Measurements from ENCODE around the gene MIDN.
"Not testable (repeated sequence)": the region's sequence is repeated elsewhere in the genome, so short reads cannot be mapped to it uniquely, and the experiment has no call there.

MIDN gene

DNA sequence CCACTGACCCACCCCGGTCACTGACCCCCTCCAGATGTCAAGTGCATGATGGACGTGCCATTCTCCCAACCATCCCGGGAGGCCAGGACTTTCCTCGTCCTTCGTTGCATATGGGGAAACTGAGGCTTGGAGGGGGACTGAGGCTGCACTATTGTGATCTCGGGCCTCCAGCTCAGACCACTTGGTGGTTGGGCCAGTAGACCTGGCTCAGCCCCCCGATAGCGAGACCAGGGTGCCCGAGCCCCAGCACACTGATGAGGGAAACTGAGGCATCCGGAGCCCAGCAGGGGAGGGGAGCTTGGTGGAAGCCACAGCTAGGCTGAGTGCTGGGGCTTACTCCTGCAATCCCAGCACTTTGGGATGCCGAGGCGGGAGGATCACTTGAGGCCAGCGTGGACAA, 47.7 kb downstream of the MIDN start:
- no peak for FAIRE-seq

DNA sequence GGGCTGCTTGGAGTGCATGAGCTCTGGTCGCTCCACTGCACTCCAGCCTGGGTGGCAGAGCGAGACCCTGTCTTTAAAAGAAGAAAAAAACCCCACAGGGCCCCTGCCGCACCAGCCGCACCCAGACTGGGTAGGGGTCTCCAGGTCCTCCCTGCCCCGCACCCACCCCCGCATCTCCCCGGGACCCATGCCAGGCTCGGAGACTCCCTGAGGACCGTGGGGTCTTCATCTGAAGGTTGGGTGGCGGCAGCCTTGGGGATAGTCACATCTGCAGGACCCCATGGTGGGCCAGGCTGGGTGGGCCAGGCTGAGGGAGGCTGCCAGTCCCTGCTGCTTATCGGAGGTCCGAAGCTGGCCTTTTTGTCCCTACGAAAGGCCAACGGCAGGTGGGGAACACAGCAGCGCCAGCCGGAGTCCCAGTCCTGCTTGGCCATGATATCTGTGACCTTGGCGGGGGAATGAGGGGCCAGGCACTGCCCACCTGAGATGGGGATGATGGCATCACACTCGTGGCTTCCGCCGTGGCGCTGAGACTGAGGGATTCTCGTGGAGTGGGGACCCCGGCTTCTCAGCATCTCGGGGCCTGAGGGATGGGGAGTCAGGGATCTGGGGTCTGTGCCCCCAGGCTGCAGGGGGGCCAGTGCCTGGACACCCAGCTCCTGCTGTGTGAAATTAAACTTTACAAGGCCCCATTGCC, 48.3 kb downstream of the MIDN start:
- no peak for FAIRE-seq

DNA sequence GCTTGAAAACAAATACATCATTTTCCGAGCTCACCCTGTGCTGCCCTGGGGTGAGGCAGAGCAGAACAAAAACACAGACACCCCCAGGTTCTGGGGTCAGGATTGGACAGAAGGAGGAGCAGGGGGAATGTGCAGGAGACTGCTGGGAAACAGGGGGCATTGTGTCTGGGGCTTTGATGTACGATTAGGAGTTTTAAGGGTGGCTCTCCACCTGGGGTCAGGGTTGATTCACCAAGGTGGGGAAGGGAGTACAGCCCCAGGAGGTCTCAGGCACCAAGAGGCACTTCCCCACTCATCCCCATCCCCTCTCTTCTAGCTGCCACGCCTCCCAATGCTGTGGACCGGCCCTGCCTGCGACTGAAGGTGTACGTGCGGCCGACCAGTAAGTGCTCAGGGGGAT, 49.9 kb downstream of the MIDN start:
- no peak for FAIRE-seq

DNA sequence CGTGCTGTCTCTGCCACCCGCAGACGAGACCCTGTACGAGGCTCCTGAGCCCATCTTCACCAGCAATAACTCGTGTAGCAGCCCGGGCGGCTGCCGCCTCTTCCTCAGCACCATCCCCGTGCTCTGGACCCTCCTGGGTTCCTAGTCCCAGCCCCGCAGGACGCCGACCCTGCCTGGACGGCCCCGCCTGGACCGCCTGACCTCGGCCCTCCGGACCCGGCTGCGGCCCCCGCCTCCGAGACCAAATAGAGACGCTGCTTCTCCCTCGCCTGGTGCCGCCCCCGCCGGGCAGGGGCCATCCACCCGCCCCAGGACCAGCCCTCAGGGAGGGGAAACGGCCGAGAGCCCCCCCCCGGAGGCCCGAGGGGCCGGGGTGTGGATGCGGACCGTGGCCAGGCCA, 51.4 kb downstream of the MIDN start:
- FAIRE-seq: no peak

DNA sequence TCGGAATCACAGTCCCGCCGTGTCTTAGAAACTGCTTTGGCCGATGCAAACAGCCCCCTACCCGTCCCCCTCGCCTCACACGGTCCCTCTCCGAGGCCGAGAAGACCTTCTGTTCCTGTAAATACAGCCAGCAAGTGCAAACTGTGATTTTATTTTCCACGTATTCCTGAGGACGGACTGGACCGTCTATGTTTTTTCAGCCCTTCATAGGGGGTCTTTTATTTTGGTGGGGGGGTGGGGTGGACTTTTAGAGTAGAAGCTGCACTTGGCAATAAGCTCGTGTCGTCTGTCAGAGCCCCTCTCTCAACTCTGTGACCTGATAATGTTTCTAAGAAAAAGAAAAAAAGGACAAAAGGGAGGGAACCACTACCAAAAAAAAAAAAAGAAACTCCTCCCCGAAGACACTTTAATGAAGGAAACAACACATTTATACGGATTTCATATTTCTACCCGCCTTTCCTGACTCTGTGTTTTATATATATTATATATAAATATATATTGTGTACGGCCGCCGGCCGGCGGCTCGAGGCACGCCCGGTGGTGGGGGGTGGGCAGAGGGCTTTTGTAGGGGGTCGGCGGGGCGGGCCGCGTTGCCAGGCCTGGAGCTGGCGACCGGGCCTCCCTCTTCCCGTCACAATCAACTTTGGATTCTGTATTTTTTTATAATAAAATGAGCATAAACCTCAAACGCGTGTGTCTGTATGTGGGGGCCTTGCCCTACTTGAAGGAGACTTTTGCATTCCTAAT, 52.5 kb downstream of the MIDN start:
- no peak for FAIRE-seq

DNA sequence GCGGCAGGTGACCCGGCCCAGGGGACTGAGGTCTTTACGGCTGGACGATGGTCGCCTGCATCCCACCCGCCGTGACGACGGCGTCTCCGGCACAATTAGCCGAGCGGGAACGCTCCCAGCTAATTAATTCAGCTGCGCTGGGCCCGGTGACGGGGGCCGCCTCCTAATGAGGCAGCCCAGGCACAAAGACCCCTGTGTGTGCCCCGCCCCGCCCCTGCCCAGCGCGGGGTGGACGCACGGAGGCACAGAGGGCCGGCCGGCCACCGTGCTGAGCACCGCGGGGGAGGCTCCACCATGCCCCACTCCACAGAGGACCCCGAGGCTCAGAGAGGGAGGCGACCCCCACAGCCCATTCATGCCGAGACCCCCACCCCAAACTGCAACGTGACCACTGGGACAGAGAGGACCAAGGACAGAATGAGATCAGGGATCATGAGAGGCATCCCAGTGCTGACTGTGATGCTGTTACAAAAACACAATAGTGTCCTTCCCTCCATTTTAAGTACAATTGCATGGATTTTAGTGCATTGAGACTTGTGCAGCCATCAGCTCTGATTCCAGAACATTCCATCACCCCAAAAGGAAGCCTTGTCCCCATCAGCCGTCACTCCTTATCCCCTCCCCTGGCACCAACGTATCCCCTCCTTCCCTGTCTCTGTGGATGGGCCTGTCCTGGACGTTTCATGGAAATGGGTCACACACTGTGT, 54.3 kb downstream of the MIDN start:
- FAIRE-seq: no peak

DNA sequence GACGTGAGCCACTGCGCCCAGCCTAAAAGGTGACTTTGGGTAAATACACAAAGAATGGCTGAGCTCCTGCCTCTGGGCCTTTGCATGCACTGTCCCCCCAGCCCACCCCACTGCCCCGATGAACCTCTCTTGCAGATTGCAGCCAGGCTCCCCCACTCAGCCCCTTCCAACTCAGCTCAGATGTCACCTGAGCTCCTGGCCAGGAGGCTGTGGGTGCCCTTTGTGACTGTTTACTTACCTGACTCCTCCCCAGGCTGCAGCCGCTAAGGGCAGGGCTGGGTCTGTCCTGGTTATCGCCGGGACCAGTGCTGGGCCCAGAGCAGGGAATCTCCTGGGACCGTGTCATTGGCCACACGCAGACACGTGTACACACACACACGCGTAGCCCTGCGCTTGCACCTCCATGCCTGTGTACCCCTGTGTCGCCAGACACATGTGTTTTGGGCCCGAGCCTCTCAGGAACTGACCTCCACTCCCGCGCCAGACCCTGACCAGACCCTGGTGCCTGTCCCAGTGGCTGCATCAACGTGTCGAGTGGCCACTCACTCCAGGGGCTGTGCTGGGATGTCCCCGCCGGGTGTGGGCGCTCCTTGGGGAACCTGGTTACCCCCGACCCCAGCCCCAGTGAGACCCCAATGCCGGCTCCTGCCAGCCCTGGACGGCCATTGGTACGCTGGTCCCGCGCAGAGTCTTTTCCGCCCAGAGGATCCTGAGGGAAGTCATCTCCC, 56.0 kb downstream of the MIDN start:
- FAIRE-seq: no peak

DNA sequence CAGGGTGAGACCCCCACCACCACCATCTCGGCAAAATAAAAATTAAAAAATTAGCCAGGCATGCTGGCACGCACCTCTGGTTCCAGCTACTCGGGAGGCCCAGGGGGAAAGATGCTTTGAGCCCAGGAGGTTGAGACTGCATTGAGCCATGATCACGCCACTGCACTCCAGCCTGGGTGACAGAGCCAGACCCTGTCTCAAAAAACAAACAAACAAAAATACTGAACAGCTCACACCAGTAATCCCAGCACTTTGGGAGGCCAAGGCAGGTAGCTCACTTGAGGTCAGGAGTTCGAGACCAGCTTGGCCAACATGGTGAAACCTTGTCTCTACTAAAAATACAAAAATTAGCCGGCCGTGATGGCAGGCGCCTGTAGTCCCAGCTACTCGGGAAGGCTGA, 57.0 kb downstream of the MIDN start:
- not testable (repeated sequence) for FAIRE-seq

DNA sequence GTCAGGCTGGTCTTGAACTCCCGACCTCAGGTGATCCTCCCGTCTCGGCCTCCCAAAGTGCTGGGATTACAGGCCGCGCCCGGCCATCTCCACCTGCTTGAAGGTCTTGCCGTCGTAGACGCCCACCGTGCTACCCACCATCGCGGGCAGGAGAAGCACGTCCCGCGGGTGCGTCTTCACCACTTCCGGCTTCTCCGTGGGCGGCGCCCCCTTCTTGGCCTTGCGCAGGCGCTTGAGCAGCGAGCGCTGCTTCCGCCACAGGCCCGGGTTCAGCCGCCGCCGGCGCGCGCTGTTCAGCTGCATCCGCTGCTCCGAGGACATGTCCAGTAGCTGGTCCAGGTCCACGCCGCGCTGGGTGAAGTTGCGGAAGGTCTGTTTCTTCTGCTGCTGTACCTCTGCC, 58.9 kb downstream of the MIDN start:
- no peak for FAIRE-seq

DNA sequence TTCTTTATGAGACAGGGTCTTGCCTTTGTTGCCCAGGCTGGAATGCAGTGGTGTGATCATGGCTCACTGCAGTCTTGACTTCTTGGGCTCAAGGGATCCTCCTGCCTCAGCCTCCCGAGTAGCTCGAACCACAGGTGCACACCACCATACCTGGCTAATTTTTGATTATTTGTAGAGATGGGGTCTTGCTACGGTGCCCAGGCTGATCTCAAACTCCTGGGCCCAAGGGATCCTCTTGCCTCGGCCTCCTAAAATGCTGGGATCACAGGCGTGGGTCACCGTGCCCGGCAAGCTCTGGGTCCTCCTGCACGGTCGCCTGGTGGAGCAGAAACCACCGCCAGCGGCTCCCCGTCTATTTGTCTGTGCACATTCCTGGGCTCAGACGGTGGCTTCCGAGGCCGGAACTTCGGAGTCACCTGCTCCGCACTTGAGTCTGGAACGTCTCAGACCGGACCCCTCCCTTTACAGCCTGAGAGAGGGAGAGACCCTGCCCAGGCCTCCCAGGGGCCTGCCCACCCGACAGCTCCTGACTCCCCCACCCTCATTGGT, 59.4 kb downstream of the MIDN start:
- no peak for FAIRE-seq

DNA sequence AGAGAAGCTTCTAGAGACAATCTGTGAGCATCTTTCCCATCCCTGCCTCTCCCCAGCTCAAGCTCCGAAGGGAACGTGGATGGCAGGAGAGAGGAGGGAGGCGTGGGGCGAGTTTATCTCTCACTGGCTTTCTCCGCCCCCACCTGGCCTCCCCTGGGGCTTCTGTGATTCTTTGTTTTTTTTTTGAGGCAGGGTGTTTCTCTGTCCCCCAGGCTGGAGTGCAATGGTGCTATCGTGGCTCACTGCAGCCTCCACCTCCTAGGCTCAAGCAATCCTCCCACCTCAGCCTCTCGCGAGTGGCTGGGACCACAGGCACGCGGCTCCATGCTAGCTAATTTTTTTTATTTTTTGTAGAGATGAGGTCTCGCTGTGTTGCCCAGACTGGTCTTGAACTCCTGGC, 60.3 kb downstream of the MIDN start:
- FAIRE-seq: no peak

All from endometrium (tissue), 2 donors.